GM18520 (cell line): ENCODE data around the gene SUOX.
"Not testable (repeated sequence)": the region's sequence is repeated elsewhere in the genome, so short reads cannot be mapped to it uniquely, and the experiment has no call there.

Experiments used
- ATAC-seq: cut with Tn5 transposase; IDR thresholded peaks from one replicate; pipeline ENCODE4 v1.9.1; 2021; ENCODE audit not compliant: unreplicated experiment

Gene SUOX

GRCh38 chr12:55982319-55982936, 14.6 kb upstream of the SUOX start:
- no peak for ATAC-seq

GRCh38 chr12:55983232-55983842, 13.7 kb upstream of the SUOX start:
- ATAC-seq: no peak

DNA sequence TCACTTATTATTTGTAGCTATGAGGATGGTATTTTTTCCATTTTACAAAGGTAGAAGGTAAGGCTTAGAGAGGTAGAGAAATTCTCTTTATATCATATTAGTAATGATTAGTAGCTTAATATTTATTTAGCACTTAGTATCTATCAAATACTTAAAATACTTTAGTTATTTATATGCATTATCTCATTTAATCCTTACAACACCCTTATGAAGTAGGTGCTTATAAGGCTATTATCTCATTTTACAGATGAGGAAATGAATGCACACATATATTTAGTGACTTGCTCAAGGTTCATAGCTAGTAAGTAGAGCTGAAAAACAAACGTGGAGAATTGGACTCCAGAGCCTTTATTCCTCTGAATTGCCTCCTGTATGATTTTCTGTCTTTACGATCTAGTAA, 12.2 kb upstream of the SUOX start:
- no peak for ATAC-seq

GRCh38 chr12:55985341-55985740, 11.7 kb upstream of the SUOX start:
- ATAC-seq: no peak

GRCh38 chr12:55985976-55986375, 11.1 kb upstream of the SUOX start:
- ATAC-seq: not testable (repeated sequence)

DNA sequence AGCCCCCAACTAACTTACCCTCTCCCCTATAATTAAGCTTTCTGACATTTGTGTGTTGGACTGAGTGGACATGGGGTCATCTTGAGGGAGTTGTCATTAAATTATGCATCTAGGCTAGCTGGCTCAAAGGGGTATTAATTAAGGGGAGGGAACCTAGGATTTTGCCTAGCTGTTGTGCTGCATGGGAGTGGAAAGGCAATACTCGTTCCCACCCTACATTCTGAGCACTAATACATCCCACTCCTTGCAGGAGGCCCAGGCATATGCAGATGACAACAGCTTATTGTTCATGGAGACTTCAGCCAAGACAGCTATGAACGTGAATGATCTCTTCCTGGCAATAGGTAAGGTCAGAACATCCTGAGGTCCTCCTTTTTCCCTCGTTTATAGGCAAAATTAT, 6.0 kb upstream of the SUOX start:
- ATAC-seq: no peak

GRCh38 chr12:55993230-55993853, 3.7 kb upstream of the SUOX start:
- ATAC-seq: no peak

DNA sequence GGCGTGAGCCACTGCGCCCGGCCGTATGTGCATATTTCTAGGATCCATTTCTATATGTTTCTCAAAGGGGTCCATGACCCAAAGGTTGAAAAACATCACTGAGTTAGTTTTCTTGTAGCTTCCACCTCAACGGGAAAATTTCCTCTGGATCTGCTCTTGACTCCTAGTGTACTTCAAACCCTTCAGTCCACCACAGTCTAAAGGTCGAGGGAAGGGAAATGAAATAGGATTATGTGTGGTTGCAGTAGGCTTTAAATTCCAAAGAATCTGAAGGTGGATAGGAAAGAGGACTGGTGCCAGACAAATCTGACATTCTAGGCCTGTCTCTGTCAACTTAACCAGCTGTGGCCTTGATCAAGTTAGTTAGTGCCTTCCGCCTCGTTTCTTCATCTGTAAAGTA, 1.7 kb upstream of the SUOX start:
- ATAC-seq: no peak

DNA sequence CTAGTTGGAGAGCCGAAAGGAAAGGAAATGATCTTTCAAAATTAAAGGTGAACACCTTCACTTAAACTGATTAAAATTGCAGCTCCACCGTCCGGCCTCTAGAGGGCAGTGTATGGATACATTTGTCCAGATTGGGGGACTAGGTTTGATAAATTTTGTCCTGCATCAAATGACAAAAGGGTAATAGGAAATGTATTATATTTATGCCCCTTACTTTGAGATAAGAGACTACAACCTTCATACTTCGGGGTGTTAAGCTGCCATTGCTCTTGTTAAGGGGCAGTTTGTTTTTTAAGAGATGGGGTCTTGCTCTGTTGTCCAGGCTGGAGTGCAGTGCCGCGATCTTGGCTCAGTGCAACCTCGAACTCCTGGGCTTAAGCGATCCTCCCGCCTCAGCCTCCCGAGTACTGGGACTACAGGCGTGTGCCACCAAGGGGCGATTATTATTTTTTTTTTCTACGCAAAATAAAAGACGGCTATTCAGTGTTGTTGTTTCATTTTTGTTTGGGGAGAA, 818 bp upstream of the SUOX start:
- ATAC-seq: no peak

DNA sequence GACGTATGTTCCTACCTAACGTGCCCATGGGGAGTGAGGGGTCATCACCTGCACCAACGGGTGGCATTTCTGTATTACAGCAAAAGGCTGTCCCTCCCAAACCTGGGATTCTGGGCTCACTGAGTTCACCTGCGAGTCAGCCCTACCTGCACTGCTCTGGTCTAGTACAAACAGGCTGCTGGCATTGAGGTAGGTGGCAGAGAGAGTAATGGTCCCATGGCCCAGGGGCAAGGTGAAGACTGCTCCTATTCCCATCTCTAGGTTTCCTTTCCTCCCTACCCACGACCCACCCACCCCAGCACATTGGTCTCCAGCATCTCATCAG, 421 bp downstream of the SUOX start:
- ATAC-seq: no peak

DNA sequence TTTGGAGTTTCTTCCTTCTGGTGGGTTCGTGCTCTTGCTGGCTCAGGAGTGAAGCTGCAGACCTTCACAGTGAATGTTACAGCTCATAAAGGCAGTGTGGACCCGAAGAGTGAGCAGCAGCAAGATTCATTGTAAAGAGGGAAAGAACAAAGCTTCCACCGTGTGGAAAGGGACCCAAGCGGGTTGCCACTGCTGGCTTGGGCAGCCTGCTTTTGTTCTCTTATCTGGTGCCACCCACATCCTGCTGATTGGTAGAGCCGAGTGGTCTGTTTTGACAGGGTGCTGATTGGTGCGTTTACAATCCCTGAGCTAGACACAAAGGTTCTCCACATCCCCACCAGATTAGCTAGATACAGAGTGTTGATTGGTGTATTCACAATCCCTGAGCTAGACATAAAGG, 2.4 kb downstream of the SUOX start:
- not testable (repeated sequence) for ATAC-seq

- not testable (repeated sequence) for ATAC-seq
These were observed 3.0 kb downstream of the SUOX start for GRCh38 chr12:55999999-56000540.

DNA sequence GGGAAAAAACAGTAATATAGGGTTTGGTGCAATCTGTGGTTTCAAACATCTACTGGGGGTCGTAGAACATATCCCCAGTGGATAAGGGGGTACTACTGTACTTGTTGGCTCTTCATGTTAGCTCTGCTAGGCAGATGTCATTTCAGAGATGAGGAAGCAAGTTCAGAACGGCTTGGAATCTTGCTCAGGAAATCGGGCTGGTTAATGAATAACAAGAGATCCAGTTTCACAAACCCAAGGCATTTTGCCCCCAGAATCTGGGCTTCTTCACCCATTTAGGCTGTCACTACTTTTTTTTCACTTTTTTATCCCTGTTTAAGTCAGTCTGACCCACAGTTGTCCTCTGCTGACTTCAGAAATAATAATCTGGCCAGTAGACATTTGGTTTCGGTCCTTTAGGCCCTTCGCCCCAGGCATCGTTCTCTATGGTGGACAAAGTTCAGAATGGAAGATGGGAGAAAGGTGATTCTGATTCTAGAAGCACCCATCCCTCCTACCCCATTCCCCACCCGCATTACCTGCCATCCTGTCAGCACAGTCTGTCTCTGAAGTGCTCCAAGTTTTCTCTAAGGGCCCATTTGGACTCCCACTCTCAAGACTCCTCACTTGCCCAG, 4.5 kb downstream of the SUOX start:
- ATAC-seq: no peak

GRCh38 chr12:56003376-56003775, 6.3 kb downstream of the SUOX start:
- not testable (repeated sequence) for ATAC-seq

DNA sequence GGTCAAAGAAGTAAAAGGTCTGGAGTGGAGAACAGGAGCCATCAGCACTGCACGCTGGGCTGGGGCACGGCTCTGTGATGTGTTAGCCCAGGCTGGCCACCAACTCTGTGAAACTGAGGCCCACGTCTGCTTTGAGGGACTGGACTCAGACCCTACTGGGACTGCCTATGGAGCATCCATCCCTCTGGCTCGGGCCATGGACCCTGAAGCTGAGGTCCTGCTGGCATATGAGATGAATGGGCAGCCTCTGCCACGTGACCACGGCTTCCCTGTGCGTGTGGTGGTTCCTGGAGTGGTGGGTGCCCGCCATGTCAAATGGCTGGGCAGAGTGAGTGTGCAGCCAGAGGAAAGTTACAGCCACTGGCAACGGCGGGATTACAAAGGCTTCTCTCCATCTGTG, 7.1 kb downstream of the SUOX start:
- no peak for ATAC-seq

DNA sequence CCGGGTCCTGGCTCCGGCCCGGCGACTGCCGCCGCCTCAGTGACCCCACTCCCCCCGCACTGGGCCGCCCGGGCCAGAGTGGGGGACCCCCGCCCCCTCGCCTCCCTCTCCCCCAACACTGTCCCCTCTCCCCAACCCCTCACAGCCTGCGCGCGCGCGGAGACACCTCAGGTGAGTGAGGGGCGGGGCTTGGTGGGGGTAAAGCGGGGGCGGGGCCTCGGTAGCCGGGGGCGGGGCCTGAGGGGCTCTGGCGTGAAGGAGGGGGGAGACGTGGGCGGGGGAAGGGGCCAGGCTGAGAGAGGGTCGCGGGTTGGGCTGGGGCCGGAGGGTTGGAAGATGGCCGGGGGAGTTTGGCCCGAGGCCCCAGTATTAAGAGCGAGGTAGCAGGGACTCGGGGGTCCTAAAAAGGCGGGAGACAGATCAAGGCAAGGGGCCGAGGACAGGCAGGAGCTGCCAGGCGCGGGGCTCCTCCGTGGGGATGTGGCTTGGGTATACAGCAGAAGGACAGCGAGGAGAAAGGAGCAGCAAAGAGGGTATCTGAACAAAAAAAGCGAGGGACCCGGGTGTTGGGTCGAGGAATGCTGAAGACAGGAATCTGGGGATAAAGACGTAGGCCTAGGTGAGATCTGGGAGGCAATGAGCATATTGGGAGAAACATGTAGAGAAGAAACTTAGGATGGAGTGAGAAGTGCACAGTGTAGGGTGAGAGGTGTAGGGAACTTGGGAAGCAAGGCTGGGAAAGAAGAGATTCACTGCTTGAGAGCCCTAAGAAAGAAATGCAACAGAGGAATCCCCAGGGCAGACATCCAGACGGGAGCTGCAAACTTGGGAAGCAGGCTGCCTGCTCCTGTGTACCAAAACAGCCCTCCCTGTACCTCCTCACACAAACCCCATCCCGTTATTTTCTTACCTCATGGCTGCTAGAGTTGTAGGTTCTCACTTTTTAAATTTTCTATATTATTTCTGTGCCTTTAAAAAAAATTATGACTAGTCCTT, 10.8 kb downstream of the SUOX start:
- ATAC-seq: no peak

GRCh38 chr12:56010111-56010570, 13.1 kb downstream of the SUOX start:
- ATAC-seq: no peak

GRCh38 chr12:56011509-56012090, 14.5 kb downstream of the SUOX start:
- ATAC-seq: no peak

DNA sequence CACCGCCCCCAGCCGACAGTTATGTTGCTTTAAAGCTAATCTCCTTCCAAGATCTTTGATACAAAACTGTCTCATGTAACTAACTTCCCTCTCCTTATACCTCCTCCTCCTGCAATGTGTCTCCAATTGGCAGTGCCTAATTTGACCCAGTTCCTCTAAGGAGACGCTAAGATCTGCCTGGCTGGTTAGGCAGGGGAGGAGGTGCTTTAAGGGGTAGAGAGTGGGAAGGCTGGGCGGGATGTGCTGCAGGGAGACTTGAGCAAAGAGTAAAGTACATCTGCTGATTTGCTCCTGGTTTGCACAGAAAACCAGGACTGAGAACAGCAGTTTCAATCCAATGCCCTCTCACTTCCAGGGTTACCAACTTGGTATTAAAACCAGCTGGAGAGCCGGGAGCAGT, 16.4 kb downstream of the SUOX start:
- ATAC-seq: no peak

- ATAC-seq: no peak
These were observed 17.1 kb downstream of the SUOX start for GRCh38 chr12:56014205-56014604.
